HEK293 (cell line): ENCODE data around the gene SIM2.

Experiments used
- CTCF ChIA-PET: fragments of 350-600 bp; formaldehyde crosslinking; extraction: SDS; loops from one replicate; lab custom pipeline; 2021; ENCODE audit warnings: antibody characterized with exemption; lab: Yijun Ruan, JAX
- POLR2A ChIA-PET: fragments of 300-600 bp; formaldehyde crosslinking; extraction: SDS; loops from one replicate; lab custom pipeline; 2020; ENCODE audit warnings: antibody characterized with exemption, inconsistent platforms; lab: Yijun Ruan, JAX
- H3K27ac ChIP-seq: fragments of 200-500 bp; sonication (Bioruptor generic); 2 replicates; pipeline ENCODE4 v1.5.1; 2014; ENCODE audit warnings: low read depth, low read length, control low read depth, inconsistent platforms; ENCODE audit errors: extremely low read depth
- H3K36me3 ChIP-seq, 2 experiments: fragments of 200-500 bp in 1 of 2; sonication (Bioruptor generic) in 1 of 2; 1 replicate in 1 of 2; 2 replicates in 1 of 2; pipeline ENCODE4 v1.5.1; 2014 to 2017; ENCODE audit warnings: inconsistent platforms in 2 of 2, low read length in 2 of 2; ENCODE audit not compliant: control insufficient read depth in 2 of 2, insufficient read depth in 1 of 2
- H3K4me1 ChIP-seq: fragments of 200-500 bp; sonication (Bioruptor generic); 2 replicates; pipeline ENCODE4 v1.5.1; 2014; ENCODE audit warnings: mild to moderate bottlenecking, low read length, inconsistent platforms; ENCODE audit not compliant: control insufficient read depth, insufficient read depth
- H3K4me3 ChIP-seq: 2 replicates; pipeline ENCODE4 v1.5.1; 2011; ENCODE audit warnings: low read depth, mild to moderate bottlenecking, control low read depth, low read length, moderate library complexity
- H3K9me3 ChIP-seq: fragments of 200-500 bp; sonication (Bioruptor generic); 2 replicates; pipeline ENCODE4 v1.5.1; 2014; ENCODE audit warnings: low read depth, low read length, inconsistent platforms; ENCODE audit not compliant: control insufficient read depth, insufficient read depth
- IKZF3 ChIP-seq: fragments of 450-650 bp; IDR thresholded peaks from 2 replicates; pipeline ENCODE4 v1.5.0; 2018; ENCODE audit warnings: missing biosample characterization, mild to moderate bottlenecking, missing genetic modification characterization, moderate library complexity
- SALL2 ChIP-seq: fragments of 450-650 bp; formaldehyde crosslinking; IDR thresholded peaks from 2 replicates; pipeline ENCODE4 v1.5.0; 2017; ENCODE audit warnings: missing biosample characterization, mild to moderate bottlenecking, missing genetic modification characterization, borderline replicate concordance
- TCF7L2 ChIP-seq: IDR thresholded peaks from 2 replicates; pipeline ENCODE4 v1.6.1; 2011; ENCODE audit warnings: low read depth, mild to moderate bottlenecking, inconsistent platforms, low read length, moderate library complexity, borderline replicate concordance
- TRIM28 ChIP-seq: IDR thresholded peaks from 2 replicates; pipeline ENCODE4 v1.6.1; 2011; ENCODE audit warnings: low read length, control low read depth, borderline replicate concordance
- ZFHX2 ChIP-seq: fragments of 450-650 bp; formaldehyde crosslinking; conservative IDR thresholded peaks from 2 replicates; pipeline ENCODE4 v1.5.1; 2016; ENCODE audit warnings: missing biosample characterization, missing genetic modification characterization
- ZIC2 ChIP-seq: fragments of 450-650 bp; formaldehyde crosslinking; IDR thresholded peaks from 2 replicates; pipeline ENCODE4 v1.5.1; 2016; ENCODE audit warnings: missing biosample characterization, missing genetic modification characterization
- ZNF121 ChIP-seq: fragments of 450-650 bp; formaldehyde crosslinking; IDR thresholded peaks from 2 replicates; pipeline ENCODE4 v1.5.1; 2016; ENCODE audit warnings: missing biosample characterization, missing genetic modification characterization
- ZNF202 ChIP-seq: fragments of 450-650 bp; formaldehyde crosslinking; IDR thresholded peaks from 2 replicates; pipeline ENCODE4 v1.5.1; 2016; ENCODE audit warnings: missing biosample characterization, missing genetic modification characterization, borderline replicate concordance
- ZNF266 ChIP-seq: fragments of 450-650 bp; formaldehyde crosslinking; IDR thresholded peaks from 2 replicates; pipeline ENCODE4 v1.5.1; 2016; ENCODE audit warnings: missing biosample characterization, missing genetic modification characterization, low read depth
- ZNF292 ChIP-seq: fragments of 450-650 bp; formaldehyde crosslinking; IDR thresholded peaks from 2 replicates; pipeline ENCODE4 v1.5.1; 2016; ENCODE audit warnings: low read depth, missing biosample characterization, missing genetic modification characterization, borderline replicate concordance
- ZNF302 ChIP-seq: fragments of 450-650 bp; formaldehyde crosslinking; IDR thresholded peaks from 2 replicates; pipeline ENCODE4 v1.5.1; 2016; ENCODE audit warnings: missing biosample characterization, missing genetic modification characterization, low read depth
- ZNF311 ChIP-seq: fragments of 450-650 bp; formaldehyde crosslinking; IDR thresholded peaks from 2 replicates; pipeline ENCODE4 v1.5.1; 2017; ENCODE audit warnings: missing biosample characterization, missing genetic modification characterization, borderline replicate concordance
- ZNF341 ChIP-seq: fragments of 450-650 bp; formaldehyde crosslinking; IDR thresholded peaks from 2 replicates; pipeline ENCODE4; 2016; ENCODE audit warnings: low read depth, missing biosample characterization, missing genetic modification characterization
- ZNF423 ChIP-seq: fragments of 450-650 bp; formaldehyde crosslinking; IDR thresholded peaks from 2 replicates; pipeline ENCODE4 v1.5.1; 2016; ENCODE audit warnings: missing biosample characterization, missing genetic modification characterization
- ZNF548 ChIP-seq: fragments of 450-650 bp; formaldehyde crosslinking; IDR thresholded peaks from 2 replicates; pipeline ENCODE4 v1.5.1; 2016; ENCODE audit warnings: missing biosample characterization, missing genetic modification characterization
- ZSCAN30 ChIP-seq: fragments of 450-650 bp; IDR thresholded peaks from 2 replicates; pipeline ENCODE4 v1.5.1; 2018; ENCODE audit warnings: missing biosample characterization, mild to moderate bottlenecking, missing genetic modification characterization, moderate library complexity
- ZXDB ChIP-seq: fragments of 450-650 bp; formaldehyde crosslinking; IDR thresholded peaks from 2 replicates; pipeline ENCODE4 v1.5.1; 2016; ENCODE audit warnings: missing biosample characterization, missing genetic modification characterization
- TF ChIP-seq, protein P1 (sequence below): fragments of 450-650 bp; formaldehyde crosslinking; IDR thresholded peaks from 2 replicates; pipeline ENCODE4 v1.5.1; 2016; ENCODE audit warnings: missing biosample characterization, missing genetic modification characterization
- TF ChIP-seq, protein P2 (sequence below): fragments of 450-650 bp; formaldehyde crosslinking; IDR thresholded peaks from 2 replicates; pipeline ENCODE4 v1.5.1; 2016; ENCODE audit warnings: missing biosample characterization, missing genetic modification characterization, low read depth
- TF ChIP-seq, protein P3 (sequence below): fragments of 450-650 bp; formaldehyde crosslinking; IDR thresholded peaks from 2 replicates; pipeline ENCODE4 v1.5.1; 2016; ENCODE audit warnings: missing biosample characterization, missing genetic modification characterization
- TF ChIP-seq, protein P4 (sequence below): fragments of 450-650 bp; formaldehyde crosslinking; IDR thresholded peaks from 2 replicates; pipeline ENCODE4 v1.5.1; 2016; ENCODE audit warnings: missing biosample characterization, missing genetic modification characterization
- TF ChIP-seq, protein P5 (sequence below): fragments of 450-650 bp; formaldehyde crosslinking; IDR thresholded peaks from 2 replicates; pipeline ENCODE4 v1.5.1; 2016; ENCODE audit warnings: missing biosample characterization, missing genetic modification characterization

The SIM2 gene

DNA sequence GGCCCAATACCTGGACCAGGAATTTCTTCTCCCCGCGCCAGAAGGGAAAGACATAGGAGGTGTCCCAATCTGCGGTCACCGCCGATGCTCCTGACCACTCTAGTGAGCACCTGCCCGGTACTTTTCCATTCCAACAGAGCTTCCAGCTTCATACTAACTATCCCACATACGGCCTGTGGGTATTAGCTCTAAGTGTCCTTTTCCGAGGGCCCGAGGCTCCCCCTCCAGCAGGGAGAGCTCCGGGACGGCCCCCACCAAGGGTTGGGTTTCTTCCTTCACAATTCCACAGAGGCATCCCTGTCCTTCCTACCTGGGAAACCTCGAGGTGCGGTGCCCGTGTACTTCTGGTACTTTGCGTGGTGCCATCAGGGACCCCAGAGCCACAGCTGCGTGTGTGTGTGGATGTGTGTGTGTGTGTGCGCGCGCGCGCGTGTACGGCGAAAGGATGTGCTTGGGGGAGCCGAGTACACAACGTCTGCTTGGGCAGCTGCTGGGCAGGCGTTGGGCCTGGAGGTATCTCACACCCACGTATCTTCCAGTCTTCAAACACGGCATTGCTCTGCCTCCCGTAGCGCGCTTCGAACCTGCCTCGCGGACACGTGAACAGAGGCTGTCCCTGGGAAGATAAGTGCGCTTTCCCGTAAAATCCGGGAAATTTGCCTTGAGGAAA lies 2.4 kb upstream of the SIM2 start (continued):
- TF ChIP-seq ZNF266 (tag by site-specific recombination) (no peak), ZFHX2 (tag by site-specific recombination) (0 out of 2 replicates have a peak, but pooled peaks have one; percentile 14), IKZF3 (tag by site-specific recombination) (no peak)

DNA sequence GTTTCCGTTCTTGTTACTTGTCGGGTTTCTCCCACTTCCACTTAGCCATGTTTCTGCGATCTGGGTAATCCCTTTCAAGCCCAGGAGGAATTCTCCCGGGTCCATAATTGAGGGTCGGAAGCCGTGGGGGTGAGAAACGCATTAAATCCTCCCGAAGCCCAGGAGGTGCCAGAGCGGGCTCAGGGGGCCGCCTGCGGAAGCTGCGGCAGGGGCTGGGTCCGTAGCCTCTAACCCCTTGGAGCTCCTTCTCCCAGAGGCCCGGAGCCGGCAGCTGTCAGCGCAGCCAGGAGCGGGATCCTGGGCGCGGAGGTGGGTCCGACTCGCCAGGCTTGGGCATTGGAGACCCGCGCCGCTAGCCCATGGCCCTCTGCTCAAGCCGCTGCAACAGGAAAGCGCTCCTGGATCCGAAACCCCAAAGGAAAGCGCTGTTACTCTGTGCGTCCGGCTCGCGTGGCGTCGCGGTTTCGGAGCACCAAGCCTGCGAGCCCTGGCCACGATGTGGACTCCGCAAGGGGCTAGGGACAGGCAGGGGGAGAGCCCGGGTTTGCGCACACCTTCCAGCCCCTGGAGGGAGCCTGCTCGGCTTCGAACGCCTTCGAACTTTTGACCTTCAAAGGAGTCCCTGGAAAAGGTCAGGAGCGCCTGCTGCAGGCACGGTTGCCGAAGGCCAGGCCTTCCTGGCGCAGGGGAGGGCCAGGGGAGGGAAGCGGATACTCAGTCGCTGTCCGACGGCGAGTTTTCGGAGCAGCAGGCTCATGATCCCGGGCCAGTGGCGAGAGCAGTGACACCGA lies 1.7 kb upstream of the SIM2 start:
- no peak overlapping the region for H3K27ac ChIP-seq
- CTCF ChIA-PET, result no interaction called here
- POLR2A ChIA-PET, result no interaction called here
- no peaks in the 10 kb centered on the region for H3K9me3 ChIP-seq
- H3K36me3 ChIP-seq, result no peaks in the 10 kb centered on the region
- no peak overlapping the region for H3K4me3 ChIP-seq
- peaks cover 2% of the 10 kb centered on the region; the same call in 1 of the 2 replicates for H3K4me1 ChIP-seq
- TF ChIP-seq, protein P1, sequence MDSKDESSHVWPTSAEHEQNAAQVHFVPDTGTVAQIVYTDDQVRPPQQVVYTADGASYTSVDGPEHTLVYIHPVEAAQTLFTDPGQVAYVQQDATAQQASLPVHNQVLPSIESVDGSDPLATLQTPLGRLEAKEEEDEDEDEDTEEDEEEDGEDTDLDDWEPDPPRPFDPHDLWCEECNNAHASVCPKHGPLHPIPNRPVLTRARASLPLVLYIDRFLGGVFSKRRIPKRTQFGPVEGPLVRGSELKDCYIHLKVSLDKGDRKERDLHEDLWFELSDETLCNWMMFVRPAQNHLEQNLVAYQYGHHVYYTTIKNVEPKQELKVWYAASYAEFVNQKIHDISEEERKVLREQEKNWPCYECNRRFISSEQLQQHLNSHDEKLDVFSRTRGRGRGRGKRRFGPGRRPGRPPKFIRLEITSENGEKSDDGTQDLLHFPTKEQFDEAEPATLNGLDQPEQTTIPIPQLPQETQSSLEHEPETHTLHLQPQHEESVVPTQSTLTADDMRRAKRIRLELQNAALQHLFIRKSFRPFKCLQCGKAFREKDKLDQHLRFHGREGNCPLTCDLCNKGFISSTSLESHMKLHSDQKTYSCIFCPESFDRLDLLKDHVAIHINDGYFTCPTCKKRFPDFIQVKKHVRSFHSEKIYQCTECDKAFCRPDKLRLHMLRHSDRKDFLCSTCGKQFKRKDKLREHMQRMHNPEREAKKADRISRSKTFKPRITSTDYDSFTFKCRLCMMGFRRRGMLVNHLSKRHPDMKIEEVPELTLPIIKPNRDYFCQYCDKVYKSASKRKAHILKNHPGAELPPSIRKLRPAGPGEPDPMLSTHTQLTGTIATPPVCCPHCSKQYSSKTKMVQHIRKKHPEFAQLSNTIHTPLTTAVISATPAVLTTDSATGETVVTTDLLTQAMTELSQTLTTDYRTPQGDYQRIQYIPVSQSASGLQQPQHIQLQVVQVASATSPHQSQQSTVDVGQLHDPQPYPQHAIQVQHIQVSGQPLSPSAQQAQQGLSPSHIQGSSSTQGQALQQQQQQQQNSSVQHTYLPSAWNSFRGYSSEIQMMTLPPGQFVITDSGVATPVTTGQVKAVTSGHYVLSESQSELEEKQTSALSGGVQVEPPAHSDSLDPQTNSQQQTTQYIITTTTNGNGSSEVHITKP, result no peak
- TF ChIP-seq ZNF121 (tag by site-specific recombination) (no peak), ZNF292 (tag by site-specific recombination) (no peak), SALL2 (tag by site-specific recombination) (no peak), ZNF311 (tag by site-specific recombination) (no peak), ZIC2 (tag by site-specific recombination) (no peak), TCF7L2 (no peak), ZXDB (no peak), ZNF548 (tag by site-specific recombination) (no peak), ZNF423 (tag by site-specific recombination) (no peak), ZNF202 (tag by site-specific recombination) (no peak; the same call in 1 of the 2 replicates), ZNF302 (tag by site-specific recombination) (no peak), ZSCAN30 (tag by site-specific recombination) (no peak), TRIM28 (no peak), ZNF341 (no peak)
- TF ChIP-seq, protein P2, sequence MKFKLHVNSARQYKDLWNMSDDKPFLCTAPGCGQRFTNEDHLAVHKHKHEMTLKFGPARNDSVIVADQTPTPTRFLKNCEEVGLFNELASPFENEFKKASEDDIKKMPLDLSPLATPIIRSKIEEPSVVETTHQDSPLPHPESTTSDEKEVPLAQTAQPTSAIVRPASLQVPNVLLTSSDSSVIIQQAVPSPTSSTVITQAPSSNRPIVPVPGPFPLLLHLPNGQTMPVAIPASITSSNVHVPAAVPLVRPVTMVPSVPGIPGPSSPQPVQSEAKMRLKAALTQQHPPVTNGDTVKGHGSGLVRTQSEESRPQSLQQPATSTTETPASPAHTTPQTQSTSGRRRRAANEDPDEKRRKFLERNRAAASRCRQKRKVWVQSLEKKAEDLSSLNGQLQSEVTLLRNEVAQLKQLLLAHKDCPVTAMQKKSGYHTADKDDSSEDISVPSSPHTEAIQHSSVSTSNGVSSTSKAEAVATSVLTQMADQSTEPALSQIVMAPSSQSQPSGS (tag by site-specific recombination), result no peak
- TF ChIP-seq, protein P3, sequence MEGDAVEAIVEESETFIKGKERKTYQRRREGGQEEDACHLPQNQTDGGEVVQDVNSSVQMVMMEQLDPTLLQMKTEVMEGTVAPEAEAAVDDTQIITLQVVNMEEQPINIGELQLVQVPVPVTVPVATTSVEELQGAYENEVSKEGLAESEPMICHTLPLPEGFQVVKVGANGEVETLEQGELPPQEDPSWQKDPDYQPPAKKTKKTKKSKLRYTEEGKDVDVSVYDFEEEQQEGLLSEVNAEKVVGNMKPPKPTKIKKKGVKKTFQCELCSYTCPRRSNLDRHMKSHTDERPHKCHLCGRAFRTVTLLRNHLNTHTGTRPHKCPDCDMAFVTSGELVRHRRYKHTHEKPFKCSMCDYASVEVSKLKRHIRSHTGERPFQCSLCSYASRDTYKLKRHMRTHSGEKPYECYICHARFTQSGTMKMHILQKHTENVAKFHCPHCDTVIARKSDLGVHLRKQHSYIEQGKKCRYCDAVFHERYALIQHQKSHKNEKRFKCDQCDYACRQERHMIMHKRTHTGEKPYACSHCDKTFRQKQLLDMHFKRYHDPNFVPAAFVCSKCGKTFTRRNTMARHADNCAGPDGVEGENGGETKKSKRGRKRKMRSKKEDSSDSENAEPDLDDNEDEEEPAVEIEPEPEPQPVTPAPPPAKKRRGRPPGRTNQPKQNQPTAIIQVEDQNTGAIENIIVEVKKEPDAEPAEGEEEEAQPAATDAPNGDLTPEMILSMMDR (tag by site-specific recombination), result no peak
- TF ChIP-seq, protein P4, sequence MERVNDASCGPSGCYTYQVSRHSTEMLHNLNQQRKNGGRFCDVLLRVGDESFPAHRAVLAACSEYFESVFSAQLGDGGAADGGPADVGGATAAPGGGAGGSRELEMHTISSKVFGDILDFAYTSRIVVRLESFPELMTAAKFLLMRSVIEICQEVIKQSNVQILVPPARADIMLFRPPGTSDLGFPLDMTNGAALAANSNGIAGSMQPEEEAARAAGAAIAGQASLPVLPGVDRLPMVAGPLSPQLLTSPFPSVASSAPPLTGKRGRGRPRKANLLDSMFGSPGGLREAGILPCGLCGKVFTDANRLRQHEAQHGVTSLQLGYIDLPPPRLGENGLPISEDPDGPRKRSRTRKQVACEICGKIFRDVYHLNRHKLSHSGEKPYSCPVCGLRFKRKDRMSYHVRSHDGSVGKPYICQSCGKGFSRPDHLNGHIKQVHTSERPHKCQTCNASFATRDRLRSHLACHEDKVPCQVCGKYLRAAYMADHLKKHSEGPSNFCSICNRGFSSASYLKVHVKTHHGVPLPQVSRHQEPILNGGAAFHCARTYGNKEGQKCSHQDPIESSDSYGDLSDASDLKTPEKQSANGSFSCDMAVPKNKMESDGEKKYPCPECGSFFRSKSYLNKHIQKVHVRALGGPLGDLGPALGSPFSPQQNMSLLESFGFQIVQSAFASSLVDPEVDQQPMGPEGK (tag by site-specific recombination), result no peak
- TF ChIP-seq, protein P5, sequence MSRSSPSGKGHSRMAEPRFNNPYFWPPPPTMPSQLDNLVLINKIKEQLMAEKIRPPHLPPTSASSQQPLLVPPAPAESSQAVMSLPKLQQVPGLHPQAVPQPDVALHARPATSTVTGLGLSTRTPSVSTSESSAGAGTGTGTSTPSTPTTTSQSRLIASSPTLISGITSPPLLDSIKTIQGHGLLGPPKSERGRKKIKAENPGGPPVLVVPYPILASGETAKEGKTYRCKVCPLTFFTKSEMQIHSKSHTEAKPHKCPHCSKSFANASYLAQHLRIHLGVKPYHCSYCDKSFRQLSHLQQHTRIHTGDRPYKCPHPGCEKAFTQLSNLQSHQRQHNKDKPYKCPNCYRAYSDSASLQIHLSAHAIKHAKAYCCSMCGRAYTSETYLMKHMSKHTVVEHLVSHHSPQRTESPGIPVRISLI (tag by site-specific recombination), result no peak
